Activated B cell treated with CpG ODN at 0.5 μM for 24 hours (primary cell): ENCODE results near the gene SMR3B. TPM values are rescaled to one million over a fixed set of nuclear protein-coding genes. Genes with fewer than 3 reads are reported as not detected.

Source experiments
- ATAC-seq: fragments of 200-7000 bp; cut with Tn5 transposase; one replicate; pipeline ENCODE4 v1.10.0; 2021; ENCODE audit warnings: low read depth, mild to moderate bottlenecking, moderate library complexity
- CTCF ChIA-PET: fragments of 350-600 bp; sonication (Branson Sonifier 250); formaldehyde crosslinking; loops from one replicate; lab custom pipeline; 2021; ENCODE audit warnings: antibody characterized with exemption; lab: Charles Lee
- POLR2A ChIA-PET: fragments of 350-600 bp; sonication (Branson Sonifier 250); formaldehyde crosslinking; loops from one replicate; lab custom pipeline; 2021; ENCODE audit warnings: antibody characterized with exemption; lab: Charles Lee
- DNase-seq: peaks from one replicate; pipeline ENCODE4 v3.0.0; 2022
- H3K27ac Mint-ChIP-seq: one replicate; pipeline ENCODE4 v1.8.0; 2020; ENCODE audit warnings: mixed read lengths
- H3K27me3 Mint-ChIP-seq: one replicate; pipeline ENCODE4 v1.8.0; 2021; ENCODE audit warnings: mixed read lengths
- H3K36me3 Mint-ChIP-seq: one replicate; pipeline ENCODE4 v1.8.0; 2021; ENCODE audit warnings: low read depth, mixed read lengths
- H3K4me1 Mint-ChIP-seq: one replicate; pipeline ENCODE4 v1.8.0; 2021; ENCODE audit warnings: mixed read lengths
- H3K4me3 Mint-ChIP-seq: one replicate; pipeline ENCODE4 v1.8.0; 2020; ENCODE audit warnings: mild to moderate bottlenecking, mixed read lengths
- H3K9me3 Mint-ChIP-seq: one replicate; pipeline ENCODE4 v1.8.0; 2020; ENCODE audit warnings: mixed read lengths
- intact Hi-C: fragments of 100-400 bp; cut with micrococcal nuclease; formaldehyde crosslinking; loops from one replicate; pipeline ENCODE4 v1.15.1; 2024
- total RNA-seq: library from RNA; stranded (reverse); gene quantifications from 2 replicates; pipeline ENCODE4 v1.2.3, GENCODE V29; 2022
- TF ChIP-seq, protein P1 (sequence below): fragments of 200-600 bp; IDR thresholded peaks from one replicate; pipeline ENCODE4 v1.8.0; 2022; ENCODE audit warnings: antibody characterized with exemption, mild to moderate bottlenecking

SMR3B gene
- not detected in 2 replicates for total RNA-seq

DNA sequence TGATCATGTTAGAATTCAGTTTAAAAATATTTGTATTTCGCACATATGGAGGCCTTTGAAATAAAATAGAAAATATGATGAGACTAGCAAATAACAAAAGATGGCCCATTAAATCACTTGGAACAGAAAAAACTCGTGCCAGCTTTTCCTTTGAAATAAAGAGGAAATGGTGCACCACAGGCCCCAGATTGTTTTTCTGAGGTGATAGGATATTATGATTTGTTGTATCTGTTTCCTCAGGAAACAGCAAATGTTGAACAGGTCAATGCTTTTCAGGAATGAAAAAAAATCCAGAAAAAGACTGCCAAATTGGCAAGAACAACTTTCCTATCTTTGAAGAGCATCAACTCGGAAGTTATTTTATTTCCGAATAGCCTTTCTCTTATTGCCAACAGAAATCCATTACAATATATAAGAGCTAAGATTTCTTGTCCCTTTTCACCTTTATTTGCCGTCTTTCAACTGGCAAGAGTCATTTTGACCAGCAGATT lies at the start of gene SMR3B:
TSS of gene SMR3B (plus strand) at position 441 of the 491 bp plus-strand sequence. CDS start 1,380 bp downstream, outside the sequence.
- H3K27me3 Mint-ChIP-seq = no peaks in the 10 kb centered on the region
- DNase-seq (no peak), ATAC-seq (no peak)
- ChIA-PET POLR2A (no interaction called here), CTCF (no interaction called here)
- H3K4me3 Mint-ChIP-seq = no peak within 1 kb of the TSS
- H3K9me3 Mint-ChIP-seq = no peaks in the 10 kb centered on the region
- intact Hi-C loops = no loop called here
- no peak within 1 kb of the TSS for H3K27ac Mint-ChIP-seq
- no peaks in the 10 kb centered on the region for H3K36me3 Mint-ChIP-seq
- H3K4me1 Mint-ChIP-seq = no peaks in the 10 kb centered on the region
- TF ChIP-seq, protein P1, sequence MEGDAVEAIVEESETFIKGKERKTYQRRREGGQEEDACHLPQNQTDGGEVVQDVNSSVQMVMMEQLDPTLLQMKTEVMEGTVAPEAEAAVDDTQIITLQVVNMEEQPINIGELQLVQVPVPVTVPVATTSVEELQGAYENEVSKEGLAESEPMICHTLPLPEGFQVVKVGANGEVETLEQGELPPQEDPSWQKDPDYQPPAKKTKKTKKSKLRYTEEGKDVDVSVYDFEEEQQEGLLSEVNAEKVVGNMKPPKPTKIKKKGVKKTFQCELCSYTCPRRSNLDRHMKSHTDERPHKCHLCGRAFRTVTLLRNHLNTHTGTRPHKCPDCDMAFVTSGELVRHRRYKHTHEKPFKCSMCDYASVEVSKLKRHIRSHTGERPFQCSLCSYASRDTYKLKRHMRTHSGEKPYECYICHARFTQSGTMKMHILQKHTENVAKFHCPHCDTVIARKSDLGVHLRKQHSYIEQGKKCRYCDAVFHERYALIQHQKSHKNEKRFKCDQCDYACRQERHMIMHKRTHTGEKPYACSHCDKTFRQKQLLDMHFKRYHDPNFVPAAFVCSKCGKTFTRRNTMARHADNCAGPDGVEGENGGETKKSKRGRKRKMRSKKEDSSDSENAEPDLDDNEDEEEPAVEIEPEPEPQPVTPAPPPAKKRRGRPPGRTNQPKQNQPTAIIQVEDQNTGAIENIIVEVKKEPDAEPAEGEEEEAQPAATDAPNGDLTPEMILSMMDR = no peak

DNA sequence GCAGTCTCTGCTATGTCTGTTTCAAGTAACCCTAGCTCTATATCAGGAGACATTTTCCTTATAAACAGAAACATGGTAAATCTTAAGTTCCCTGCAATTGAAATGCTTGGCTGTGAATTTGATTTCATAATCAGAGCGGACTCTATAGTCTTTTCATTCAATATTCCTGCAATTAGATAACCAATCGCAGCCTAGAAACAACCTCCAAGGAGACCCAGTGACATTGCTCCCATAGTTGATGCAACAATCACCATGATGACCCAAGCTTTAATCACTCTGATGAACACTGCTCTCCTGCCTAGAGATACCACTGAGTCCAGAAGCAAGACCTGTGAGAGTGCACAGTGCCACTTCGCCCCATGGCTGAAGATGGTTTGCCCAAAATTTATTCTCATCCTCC lies 48.2 kb upstream of the SMR3B start, which contains the start of gene CABS1:
TSS of gene CABS1 (plus strand) at position 301 of the 400 bp plus-strand sequence. CDS start at position 360, 59 bp downstream.
- Mint-ChIP-seq H3K4me1 (no peaks in the 10 kb centered on the region), H3K27ac (no peak within 1 kb of the TSS), H3K4me3 (no peak within 1 kb of the TSS), H3K36me3 (no peaks in the 10 kb centered on the region), H3K27me3 (no peaks in the 10 kb centered on the region), H3K9me3 (no peaks in the 10 kb centered on the region)
- DNase-seq (no peak), ATAC-seq (no peak)
- ChIA-PET CTCF (no interaction called here), POLR2A (no interaction called here)
- TF ChIP-seq, protein P1 = no peak
- intact Hi-C loops = no loop called here

DNA sequence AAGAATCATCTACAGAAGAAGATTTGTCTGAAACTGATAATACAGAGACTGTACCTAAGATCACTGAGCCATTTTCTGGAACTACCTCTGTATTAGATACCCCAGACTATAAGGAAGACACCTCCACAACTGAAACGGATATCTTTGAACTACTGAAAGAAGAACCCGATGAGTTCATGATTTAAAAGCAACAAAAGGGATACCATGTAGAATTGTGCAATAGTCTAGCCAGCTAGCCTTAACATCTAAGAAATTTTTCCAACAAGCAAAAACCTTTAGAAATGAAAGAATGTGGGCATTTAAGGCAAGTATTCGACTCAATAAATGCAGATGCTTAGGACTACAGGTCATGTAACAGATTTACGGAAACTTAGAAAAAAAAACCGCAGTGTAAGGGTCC lies 46.9 kb upstream of the SMR3B start:
- ChIA-PET CTCF (no interaction called here), POLR2A (no interaction called here)
- H3K27ac Mint-ChIP-seq = no peak overlapping the region
- no peaks in the 10 kb centered on the region for H3K9me3 Mint-ChIP-seq
- no peak overlapping the region for H3K4me3 Mint-ChIP-seq
- H3K36me3 Mint-ChIP-seq = no peaks in the 10 kb centered on the region
- H3K4me1 Mint-ChIP-seq = no peaks in the 10 kb centered on the region
- TF ChIP-seq, protein P1 = no peak
- H3K27me3 Mint-ChIP-seq = no peaks in the 10 kb centered on the region
- DNase-seq = no peak
- no peak for ATAC-seq
- intact Hi-C loops = no loop called here

DNA sequence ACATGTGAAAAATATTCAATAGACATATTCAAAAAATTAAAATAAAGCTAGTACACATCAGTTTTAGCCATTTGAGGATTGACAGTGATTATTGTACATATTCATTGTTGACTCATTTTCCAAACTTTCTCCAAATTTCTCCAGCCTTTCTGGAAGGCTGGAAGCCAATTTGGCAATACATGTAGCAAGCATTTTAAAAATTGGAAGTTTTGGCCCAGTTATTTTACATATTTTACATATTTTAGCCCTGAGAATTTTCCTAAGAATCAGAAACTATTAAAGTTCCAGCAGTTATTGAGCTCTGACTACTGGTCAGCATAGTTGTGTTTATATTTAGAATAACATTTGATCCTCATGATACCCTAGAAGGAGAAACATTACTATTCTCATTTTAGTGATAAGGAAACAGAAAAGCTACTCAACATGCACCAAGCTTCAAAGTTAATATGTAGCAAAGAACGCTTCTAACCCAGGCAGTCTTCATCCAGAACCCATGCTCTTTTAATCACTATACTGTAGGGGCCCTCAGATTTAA lies 45.0 kb upstream of the SMR3B start:
- Mint-ChIP-seq H3K4me1 (no peaks in the 10 kb centered on the region), H3K9me3 (no peaks in the 10 kb centered on the region), H3K36me3 (no peaks in the 10 kb centered on the region), H3K27ac (no peak overlapping the region), H3K4me3 (no peak overlapping the region), H3K27me3 (no peaks in the 10 kb centered on the region)
- ChIA-PET CTCF (no interaction called here), POLR2A (no interaction called here)
- DNase-seq (no peak), ATAC-seq (no peak)
- TF ChIP-seq, protein P1 = no peak
- intact Hi-C loops = no loop called here

DNA sequence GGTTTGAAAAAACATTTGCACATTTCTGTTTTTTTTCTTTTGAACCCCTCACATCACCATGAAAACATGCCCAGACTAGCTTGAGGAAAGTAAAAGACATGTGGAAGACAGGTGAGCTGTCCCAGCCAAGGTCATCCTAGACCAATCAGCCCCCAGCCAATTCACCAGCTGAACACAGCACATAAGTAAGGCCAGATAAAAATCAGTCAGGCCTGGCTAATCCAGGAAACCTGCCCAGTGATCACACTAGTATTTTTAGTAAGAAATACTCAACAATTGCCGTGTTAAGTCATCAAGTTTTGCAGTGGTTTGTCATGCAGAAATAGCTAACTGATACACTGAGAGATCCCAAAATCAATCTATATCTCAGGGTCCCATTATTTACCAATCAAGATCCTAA lies 26.7 kb upstream of the SMR3B start:
- Mint-ChIP-seq H3K4me3 (no peak overlapping the region), H3K4me1 (no peaks in the 10 kb centered on the region), H3K27ac (no peak overlapping the region), H3K9me3 (no peaks in the 10 kb centered on the region), H3K27me3 (no peaks in the 10 kb centered on the region), H3K36me3 (no peaks in the 10 kb centered on the region)
- no peak for ATAC-seq
- no peak for DNase-seq
- ChIA-PET POLR2A (no interaction called here), CTCF (no interaction called here)
- intact Hi-C loops = no loop called here
- TF ChIP-seq, protein P1 = no peak
